OCI-LY3 (cell line): Measurements from ENCODE around the gene CHST1.

Experiments
- EZH2phosphoT487 ChIP-seq: fragments of 200-600 bp; shearing (Covaris generic); IDR thresholded peaks from 2 replicates; pipeline ENCODE4 v1.6.1; 2018; ENCODE audit warnings: antibody characterized with exemption, mixed run types, low read depth
- TF ChIP-seq, protein P1 (sequence below): fragments of 200-600, 300-600 bp; sonication (generic); IDR thresholded peaks from 2 replicates; pipeline ENCODE4 v1.5.1; 2014; ENCODE audit warnings: antibody characterized with exemption, low read length, low read depth

DNA sequence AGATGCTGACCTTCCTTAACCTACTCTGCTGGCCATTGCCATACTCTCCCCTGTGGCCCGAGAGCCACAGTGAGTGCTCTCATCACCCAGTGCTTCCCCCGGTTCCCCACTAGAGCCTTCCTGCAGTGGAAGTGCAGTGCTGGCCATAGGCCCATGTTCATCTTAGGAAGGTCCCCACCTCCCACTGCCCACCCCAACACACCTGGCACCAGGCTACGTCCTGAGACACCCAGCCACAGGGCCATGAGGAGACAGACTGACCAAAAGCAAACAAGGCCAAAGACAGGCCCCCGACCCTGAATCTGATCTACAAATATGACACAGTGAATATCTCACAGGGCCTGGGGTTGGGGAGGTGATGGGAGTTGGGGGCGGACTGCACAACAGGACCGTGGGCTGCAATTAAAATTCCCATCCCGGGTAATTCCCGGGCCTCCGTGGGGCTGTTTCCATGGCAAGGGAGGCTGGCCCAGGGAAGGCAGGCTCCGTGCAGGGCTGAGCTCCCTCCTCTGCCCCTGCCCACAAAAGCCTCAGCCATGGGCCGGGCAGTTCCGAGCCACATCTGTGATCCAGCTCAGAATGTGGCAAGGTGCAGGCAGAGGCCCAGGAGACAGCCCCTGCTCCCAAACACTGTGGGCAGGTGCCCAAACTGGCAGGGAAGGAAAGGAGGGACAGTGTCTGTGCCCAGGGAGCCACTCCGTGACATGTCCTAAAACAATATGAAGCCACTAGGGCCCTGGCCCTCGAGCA, 5.1 kb upstream of the CHST1 start:
- TF ChIP-seq, protein P1, sequence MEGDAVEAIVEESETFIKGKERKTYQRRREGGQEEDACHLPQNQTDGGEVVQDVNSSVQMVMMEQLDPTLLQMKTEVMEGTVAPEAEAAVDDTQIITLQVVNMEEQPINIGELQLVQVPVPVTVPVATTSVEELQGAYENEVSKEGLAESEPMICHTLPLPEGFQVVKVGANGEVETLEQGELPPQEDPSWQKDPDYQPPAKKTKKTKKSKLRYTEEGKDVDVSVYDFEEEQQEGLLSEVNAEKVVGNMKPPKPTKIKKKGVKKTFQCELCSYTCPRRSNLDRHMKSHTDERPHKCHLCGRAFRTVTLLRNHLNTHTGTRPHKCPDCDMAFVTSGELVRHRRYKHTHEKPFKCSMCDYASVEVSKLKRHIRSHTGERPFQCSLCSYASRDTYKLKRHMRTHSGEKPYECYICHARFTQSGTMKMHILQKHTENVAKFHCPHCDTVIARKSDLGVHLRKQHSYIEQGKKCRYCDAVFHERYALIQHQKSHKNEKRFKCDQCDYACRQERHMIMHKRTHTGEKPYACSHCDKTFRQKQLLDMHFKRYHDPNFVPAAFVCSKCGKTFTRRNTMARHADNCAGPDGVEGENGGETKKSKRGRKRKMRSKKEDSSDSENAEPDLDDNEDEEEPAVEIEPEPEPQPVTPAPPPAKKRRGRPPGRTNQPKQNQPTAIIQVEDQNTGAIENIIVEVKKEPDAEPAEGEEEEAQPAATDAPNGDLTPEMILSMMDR: no peak
- TF ChIP-seq EZH2phosphoT487: no peak
